BJ (cell line): Measurements from ENCODE around the gene C19orf73. TPM values are rescaled to one million over a fixed set of nuclear protein-coding genes. Genes with fewer than 3 reads are reported as not detected.

ENCODE experiments used
- CTCF ChIA-PET: fragments of 350-600 bp; formaldehyde crosslinking; extraction: SDS; loops from one replicate; lab custom pipeline; 2021; ENCODE audit warnings: antibody characterized with exemption, inconsistent platforms; lab: Yijun Ruan, JAX
- POLR2A ChIA-PET: fragments of 300-600 bp; sonication (Branson Sonifier 250); formaldehyde crosslinking; extraction: SDS; loops from one replicate; lab custom pipeline; 2021; ENCODE audit warnings: antibody characterized with exemption; lab: Charles Lee
- DNase-seq: peaks from one replicate; pipeline ENCODE4 v3.0.0-alpha.2; 2011; ENCODE audit warnings: low read depth
- H3K27me3 ChIP-seq: 2 replicates; pipeline ENCODE4 v1.6.0; 2011; ENCODE audit warnings: low read length; ENCODE audit not compliant: control insufficient read depth, insufficient read depth
- H3K36me3 ChIP-seq: 2 replicates; pipeline ENCODE4 v1.5.1; 2011; ENCODE audit warnings: low read length; ENCODE audit not compliant: control insufficient read depth, insufficient read depth
- H3K4me3 ChIP-seq: 2 replicates; pipeline ENCODE4 v1.5.1; 2011; ENCODE audit warnings: low read depth, mild to moderate bottlenecking, control low read depth, low read length
- CTCF ChIP-seq: IDR thresholded peaks from 2 replicates; pipeline ENCODE4 v1.5.1; 2011; ENCODE audit warnings: low read depth, mild to moderate bottlenecking, control low read depth, inconsistent platforms, low read length, moderate library complexity; ENCODE audit not compliant: insufficient read depth
- polyA plus RNA-seq: library from polyadenylated mRNA; depleted of rRNA; stranded (reverse); fragments of >200 nt; gene quantifications from 2 replicates; pipeline ENCODE4 v1.2.3, GENCODE V29; 2011

The C19orf73 gene
- polyA plus RNA-seq, 1 experiment: 0.94 TPM

DNA sequence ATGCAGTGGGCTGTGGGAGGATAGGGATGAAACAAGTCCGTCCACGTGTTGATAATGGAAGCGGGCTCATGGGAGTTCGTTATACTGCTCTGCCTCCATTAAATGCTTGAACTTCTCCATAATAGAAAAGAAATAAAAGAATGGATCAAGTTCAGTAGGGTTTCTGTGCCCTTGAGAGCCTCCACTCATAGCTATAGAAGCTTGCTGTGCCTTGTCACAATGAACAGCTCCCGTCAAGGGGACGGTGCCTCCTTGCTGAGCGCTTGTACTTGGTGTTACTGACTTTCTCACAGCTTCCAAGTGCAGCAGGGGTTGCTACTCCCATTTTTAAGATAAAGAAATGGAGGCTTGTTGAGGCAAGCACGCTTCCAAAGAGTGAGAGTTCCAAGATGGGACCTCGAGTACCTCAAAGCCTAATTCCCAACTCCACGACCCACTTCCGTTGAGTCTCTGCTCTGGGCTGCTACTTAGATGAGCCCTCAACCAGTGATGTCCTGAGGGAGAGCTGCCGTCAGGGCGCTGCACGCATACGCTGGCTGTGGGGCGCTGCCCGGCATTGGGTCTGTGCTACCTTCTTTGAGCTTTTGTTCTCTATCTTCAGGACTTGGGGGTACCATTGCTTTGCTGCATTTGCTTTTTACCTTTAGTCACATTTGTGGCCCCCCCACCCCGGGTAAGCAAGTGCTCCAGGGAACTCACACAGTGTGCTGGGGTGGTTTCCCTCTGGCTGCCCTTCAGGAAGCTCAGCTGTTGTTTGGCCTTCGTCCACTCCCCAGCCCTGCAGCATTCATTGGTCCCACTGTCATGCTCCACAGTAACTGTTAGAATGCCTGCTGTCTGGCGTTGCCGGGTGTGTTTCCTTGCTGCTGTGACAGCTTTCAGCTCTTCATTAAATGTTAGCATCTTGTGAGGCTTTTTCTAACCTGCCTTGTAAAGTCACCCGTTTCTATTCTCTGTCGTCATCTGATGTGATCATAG is 24.1 kb downstream of the C19orf73 start:
- H3K36me3 ChIP-seq: peaks cover 46% of the 10 kb centered on the region
- CTCF ChIA-PET: interaction anchor here (0.8 to 3.2 kb wide), 7 partner anchors 11 to 114 kb away, joined by 3 to 21 read pairs (median 5); partner anchors contain the start of genes GYS1 and RUVBL2
- no peak for TF ChIP-seq CTCF

DNA sequence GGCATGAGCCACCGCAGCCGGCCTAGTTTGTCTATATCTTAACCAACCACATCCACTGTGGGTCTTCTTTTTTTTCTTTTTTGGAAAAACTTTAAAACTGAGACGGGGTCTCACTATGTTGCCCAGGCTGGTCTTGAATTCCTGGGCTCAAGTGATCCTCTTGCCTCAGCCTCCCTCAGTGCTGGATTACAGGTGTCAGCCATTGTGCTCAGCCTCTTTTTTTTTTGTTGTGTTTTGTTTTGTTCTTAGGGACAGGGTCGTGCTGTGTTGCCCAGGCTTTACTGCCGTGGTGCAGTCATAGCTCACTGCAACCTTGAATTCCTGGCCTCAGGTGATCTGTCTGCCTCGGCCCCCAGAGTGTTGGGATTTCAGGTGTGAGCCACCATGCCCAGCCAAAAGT is 26.3 kb downstream of the C19orf73 start:
- no peak for TF ChIP-seq CTCF
- POLR2A ChIA-PET: no interaction called here
- Histone ChIP-seq H3K27me3 (no peaks in the 10 kb centered on the region), H3K4me3 (no peak overlapping the region), H3K36me3 (peaks cover 38% of the 10 kb centered on the region)
- DNase-seq: no peak
- CTCF ChIA-PET: interaction anchor here (0.7 to 1.2 kb wide), 2 partner anchors 18 to 116 kb away, joined by 3 to 4 read pairs; no protein-coding TSS in a partner anchor

More for the DNA sequence above, 24.1 kb downstream of the C19orf73 start:
- no peak overlapping the region for H3K4me3 ChIP-seq
- no peak for DNase-seq
- POLR2A ChIA-PET: no interaction called here
- H3K27me3 ChIP-seq: no peaks in the 10 kb centered on the region

GRCh38 chr19:49091391-49092038 is 27.4 kb downstream of the C19orf73 start:
- TF ChIP-seq CTCF: no peak
- ChIA-PET CTCF (no interaction called here), POLR2A (no interaction called here)
- no peaks in the 10 kb centered on the region for H3K27me3 ChIP-seq
- DNase-seq: no peak
- H3K4me3 ChIP-seq: no peak overlapping the region
- H3K36me3 ChIP-seq: peaks cover 38% of the 10 kb centered on the region

GRCh38 chr19:49086296-49086695 is 32.6 kb downstream of the C19orf73 start:
- H3K27me3 ChIP-seq: no peaks in the 10 kb centered on the region
- ChIA-PET CTCF (interaction anchor here (2.6 to 3.1 kb wide), 2 partner anchors 11 to 21 kb away, joined by 11 to 15 read pairs; no protein-coding TSS in a partner anchor), POLR2A (interaction anchor here (0.7 kb wide), 1 partner anchor 239 kb away, joined by 5 read pairs; the partner anchor contains the start of gene SLC6A16)
- TF ChIP-seq CTCF: no peak
- H3K4me3 ChIP-seq: peak overlapping the region; percentile 85
- DNase-seq: no peak
- peaks cover 17% of the 10 kb centered on the region for H3K36me3 ChIP-seq

GRCh38 chr19:49085868-49086232 is 33.1 kb downstream of the C19orf73 start:
- TF ChIP-seq CTCF: no peak

More at GRCh38 chr19:49085868-49086232, 33.1 kb downstream of the C19orf73 start:
- Histone ChIP-seq H3K4me3 (peak overlapping the region; percentile 85), H3K27me3 (no peaks in the 10 kb centered on the region), H3K36me3 (peaks cover 15% of the 10 kb centered on the region)
- ChIA-PET CTCF (interaction anchor here (2.6 kb wide), 1 partner anchor 12 kb away, joined by 15 read pairs; no protein-coding TSS in a partner anchor), POLR2A (interaction anchor here (0.7 kb wide), 1 partner anchor 239 kb away, joined by 5 read pairs; the partner anchor contains the start of gene SLC6A16)
- DNase-seq: no peak
